Muscle of back (tissue), 13 donors: ENCODE measurements around the gene INMT. TPM values are rescaled to one million over a fixed set of nuclear protein-coding genes. Genes with fewer than 3 reads are reported as not detected.
"Not testable (repeated sequence)": the region's sequence is repeated elsewhere in the genome, so short reads cannot be mapped to it uniquely, and the experiment has no call there.

Source experiments
- DNase-seq, 3 donors: peaks; one replicate each; pipeline versions ENCODE4 v3.0.0 to v3.0.0-alpha.2; 2013
- long read RNA-seq, 9 donors: transcript quantifications; one replicate each; lab custom pipeline, GENCODE V29; 2026
- polyA plus RNA-seq, 10 donors: library from polyadenylated mRNA; unstranded; fragments of 120-200 nt; gene quantifications; one replicate each; pipeline ENCODE4 v1.2.1, GENCODE V29; 2013; ENCODE audit not compliant: insufficient read length in 10 of 10

Gene INMT
- polyA plus RNA-seq: 10 to 100 TPM in 3 of 10 donors, 1 to 10 TPM in 7; 6.3 to 11.9 (median 8.0) TPM
- long read RNA-seq, donor 1, partial matches to known transcripts: 5 of 8 reads
- long read RNA-seq, donor 1, other reads (novel, unspliced or antisense): 0 of 8 reads
- long read RNA-seq, donor 2, partial matches to known transcripts: 0 of 2 reads
- long read RNA-seq, donor 2, other reads (novel, unspliced or antisense): 0 of 2 reads
- long read RNA-seq, donor 3: 0 reads
- long read RNA-seq, donor 4, partial matches to known transcripts: 0 of 2 reads
- long read RNA-seq, donor 4, other reads (novel, unspliced or antisense): 0 of 2 reads
- long read RNA-seq, donor 5, partial matches to known transcripts: 0 of 4 reads
- long read RNA-seq, donor 5, other reads (novel, unspliced or antisense): 0 of 4 reads
- long read RNA-seq, donor 6, partial matches to known transcripts: 0 of 2 reads
- long read RNA-seq, donor 6, other reads (novel, unspliced or antisense): 0 of 2 reads
- long read RNA-seq, donor 7, partial matches to known transcripts: 0 of 1 reads
- long read RNA-seq, donor 7, other reads (novel, unspliced or antisense): 0 of 1 reads
- long read RNA-seq, donor 8: 0 reads
- long read RNA-seq, donor 9: 0 reads

DNA sequence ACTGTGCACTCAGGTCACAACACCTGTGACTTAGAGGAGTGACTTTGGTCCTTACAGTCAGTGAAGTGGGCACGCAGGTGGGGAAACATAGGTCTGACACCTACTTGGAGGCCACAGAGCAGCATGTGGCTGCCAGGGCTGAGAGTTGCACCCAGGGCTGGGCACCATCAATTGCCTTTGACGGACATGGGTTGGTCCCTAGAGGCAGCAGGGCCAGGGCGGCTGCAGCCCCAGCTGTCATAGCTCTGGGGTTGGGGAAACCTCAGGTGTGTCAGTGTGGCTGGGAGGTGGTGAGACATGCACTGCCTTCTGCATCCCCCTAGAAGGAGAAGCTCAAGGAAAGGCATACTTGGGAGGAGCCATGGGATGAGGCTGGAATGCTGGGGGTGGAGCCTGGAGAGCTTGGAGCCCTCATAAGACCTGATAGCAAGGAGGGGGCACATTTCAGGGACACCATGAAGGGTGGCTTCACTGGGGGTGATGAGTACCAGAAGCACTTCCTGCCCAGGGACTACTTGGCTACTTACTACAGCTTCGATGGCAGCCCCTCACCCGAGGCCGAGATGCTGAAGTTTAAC is at the start of gene INMT:
Gene INMT, plus strand, starts transcription at position 440 of the 578 bp plus-strand sequence. Its CDS starts 16 bp downstream, at position 456.
- peak in 1 of 3 donors; percentile 75 for DNase-seq

DNA sequence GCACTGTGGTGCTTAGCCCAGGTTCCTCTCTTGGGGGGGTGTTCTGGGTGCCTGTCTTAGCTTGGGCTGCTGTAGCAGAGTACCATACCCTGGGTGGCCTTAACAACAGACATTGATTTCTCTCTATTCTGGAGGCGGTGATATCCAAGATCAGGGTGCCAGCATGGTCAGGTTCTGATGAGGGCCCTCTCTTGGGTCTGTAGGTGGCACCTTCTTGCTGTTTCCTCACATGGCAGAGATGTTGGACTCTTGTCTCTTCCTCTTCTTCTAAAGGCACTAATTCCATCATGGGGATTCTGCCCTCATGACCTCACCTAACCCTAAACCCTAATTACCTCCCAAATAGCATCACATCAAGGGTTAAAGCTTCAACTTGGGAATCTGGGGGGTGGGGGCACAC is 49.7 kb upstream of the INMT start:
- no peak for DNase-seq

DNA sequence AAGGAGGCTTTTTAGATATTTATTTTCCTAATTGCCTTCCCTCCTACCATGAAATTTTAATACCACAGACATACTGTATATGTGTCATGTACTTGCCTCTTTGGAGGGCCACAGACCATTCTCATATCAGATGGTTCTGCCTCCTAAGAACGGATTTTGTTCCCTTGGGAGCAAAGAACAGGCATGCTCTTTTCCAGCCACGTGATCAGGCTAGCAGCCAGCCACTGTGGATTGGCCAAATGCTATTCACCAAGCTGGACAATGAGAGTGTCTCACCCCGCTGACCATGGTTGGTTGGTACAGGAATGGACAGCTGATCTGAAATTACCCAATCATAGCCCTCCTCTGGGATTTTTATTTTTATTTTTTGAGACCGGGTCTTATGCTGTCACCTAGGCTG is 48.2 kb upstream of the INMT start:
- DNase-seq: no peak

DNA sequence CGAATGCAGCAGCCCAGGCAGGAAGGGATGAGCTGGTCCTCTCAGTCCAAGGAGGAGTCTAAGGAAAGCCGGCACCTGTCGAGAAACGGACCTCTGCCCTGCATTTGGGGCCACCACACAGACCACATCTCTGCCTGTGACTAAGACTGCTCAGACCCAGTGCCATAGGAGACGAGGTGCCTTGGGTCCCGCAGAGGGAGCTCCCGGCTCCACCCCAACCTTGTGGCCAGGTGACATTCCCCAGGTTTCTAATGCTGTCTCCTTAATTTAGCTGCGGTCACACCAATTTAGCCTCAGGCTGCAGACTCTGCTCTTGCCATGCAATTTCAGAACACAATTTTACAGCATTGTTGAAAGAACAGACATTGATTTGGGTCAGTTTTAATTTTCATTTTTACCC is 46.9 kb upstream of the INMT start:
- no peak for DNase-seq

DNA sequence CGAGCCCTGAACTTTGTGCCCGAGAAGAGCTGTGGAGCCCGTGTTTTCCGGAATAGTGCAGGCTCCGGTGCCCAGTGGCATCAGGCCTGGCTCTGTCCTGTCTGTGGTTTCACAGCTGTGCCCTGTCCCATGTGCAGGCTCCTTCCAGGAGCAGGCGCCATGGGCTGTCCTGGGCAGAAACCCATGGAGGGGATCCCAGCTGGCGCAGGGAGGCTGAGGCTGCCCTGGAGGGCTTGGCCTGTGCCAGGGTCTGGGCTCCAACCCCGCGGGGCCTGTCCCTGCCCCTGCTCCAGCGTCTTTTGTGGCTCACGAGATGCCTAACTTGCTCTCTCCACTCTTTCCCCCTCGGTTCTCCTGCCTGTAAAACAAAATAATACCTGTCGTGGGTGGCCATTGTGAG is 46.3 kb upstream of the INMT start:
- DNase-seq: no peak

DNA sequence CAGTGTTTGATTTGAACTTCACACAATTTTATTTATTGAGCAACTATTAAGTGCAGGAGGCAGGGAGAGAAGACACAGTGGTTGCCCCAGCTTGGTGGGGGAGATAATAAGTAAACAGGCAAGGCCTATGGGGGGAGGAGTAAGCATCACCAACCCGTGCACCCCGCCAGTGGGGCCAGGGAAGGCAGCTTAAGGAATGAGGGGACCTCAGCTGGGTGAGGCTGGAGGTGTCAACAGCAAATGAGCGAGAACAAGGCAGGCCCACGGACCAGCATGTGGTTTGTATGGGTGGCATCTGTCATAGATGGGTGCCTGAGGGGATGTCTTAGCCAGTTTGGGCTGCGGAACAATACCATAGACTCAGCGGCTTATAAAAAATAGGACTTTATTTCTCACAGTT is 45.6 kb upstream of the INMT start:
- no peak for DNase-seq

DNA sequence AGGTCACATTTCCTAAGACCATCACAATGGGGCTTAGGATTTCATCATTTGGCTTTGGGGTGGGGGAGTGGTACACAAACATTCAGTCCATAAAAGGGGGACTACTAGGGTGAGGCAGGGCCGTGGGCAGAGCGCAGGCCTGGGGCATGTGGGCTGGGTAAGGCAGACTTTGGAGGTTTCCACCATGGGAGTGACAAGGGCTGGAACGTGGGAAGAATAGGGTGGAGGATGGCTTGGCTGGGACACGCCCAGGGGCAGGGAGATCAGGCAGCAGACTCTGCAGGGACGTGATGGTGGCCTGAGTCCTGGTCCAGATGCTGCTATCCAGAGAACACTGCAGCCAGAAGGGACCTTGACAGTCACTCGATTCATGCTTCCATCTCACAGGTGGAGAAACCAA is 45.0 kb upstream of the INMT start:
- no peak for DNase-seq

DNA sequence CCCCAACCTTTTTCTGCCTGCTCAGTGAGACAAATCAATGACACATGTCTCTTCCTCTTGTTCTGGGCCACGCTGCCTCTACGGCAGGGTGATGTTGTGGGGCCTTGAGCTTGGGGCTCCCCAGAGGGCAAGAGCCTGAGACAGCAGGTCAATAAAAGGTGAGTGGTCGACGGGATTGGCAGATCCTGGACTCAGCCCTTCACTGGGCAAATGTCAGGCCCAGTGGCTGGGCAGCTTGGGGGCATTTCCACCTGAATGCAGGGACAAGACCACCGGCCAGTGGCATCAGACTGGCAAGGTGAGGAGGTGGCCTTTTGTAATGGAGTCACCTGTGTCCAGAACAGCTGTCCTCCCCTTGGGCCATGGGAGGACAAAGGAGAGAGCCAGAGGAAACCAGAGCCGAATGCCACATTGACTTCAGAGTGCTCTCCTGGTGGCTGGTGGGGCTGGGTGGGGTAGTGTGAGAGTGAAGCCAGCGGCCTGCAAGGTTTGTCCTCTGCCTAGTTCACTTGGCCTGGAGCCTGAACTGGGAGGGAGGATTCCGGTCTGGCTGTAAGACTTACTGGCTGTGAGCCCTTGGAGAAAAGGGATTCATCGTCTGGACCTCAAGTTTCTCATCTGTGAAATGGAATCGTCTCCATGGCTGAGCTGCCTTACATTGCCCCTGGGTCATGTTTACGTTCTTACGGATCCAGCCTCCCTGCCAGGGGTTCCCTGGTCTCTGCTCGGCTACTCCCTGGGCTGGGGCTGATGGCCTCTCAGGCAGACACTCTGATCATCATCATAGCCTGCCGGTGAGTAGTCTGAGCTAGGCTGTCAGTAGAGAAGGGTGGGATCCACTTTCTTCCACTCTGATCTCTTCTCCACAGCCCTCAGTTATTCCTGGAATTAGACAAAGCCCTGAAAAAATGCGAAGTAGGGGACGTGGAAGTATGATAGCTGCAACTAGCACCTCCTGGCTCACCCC is 44.3 kb upstream of the INMT start:
- peak in 1 of 3 donors; percentile 32 for DNase-seq

DNA sequence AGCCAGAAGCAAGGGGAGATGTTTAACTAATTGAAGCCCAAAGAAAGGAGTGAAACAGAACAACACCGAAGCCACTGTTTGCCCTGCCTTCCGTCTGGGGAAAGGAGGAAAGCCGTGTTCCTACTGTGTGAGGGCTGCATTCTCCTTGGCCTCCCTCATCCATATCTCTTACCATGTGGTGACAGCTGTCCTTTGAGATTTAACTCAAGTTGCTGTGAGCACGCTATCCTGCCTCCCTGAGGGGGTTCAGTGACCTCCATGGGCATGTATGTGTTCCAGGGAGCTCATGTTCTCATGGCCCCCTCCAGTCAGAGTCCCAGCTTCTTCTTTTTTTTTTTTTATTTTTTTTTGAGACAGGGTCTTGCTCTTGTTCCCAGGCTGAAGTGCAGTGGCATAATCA is 43.5 kb upstream of the INMT start:
- no peak for DNase-seq

DNA sequence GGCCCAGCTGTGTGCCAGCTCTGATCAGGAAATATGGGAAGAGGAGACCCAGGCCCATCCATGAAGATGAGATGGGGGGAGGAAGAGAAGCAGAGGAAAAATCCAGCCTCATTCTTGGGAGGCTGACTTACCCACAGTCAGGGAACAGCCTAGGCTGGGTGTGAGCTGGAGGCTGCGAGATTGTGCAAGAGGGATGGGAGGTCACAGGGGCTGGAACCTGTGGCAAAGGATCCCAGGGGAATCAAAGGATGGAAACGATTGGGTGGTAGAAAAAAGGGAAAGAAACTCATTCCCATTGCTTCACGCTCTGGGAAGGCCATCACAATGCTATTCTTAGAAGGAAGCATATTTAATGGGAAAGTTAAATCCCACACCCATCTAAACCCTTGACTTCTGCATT is 43.0 kb upstream of the INMT start:
- DNase-seq: no peak

DNA sequence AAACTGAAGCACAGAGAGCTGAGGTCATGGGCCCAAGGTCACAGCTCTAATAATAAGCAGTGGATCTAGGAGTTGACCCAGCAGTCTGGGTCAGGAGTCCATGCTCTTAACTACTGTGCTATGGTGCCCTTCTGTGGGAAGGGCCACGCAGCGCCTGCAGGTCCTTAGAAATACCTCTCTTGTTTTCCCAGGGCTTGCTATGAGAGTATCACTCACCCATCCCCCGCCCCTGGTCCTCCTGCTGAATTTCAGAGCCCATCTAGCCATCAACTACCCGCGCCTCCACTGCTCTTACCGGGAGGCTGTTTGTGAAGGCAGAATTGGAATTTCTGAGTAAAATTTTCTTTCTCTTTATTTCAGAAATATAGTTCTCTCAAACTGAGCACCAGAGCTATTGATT is 42.4 kb upstream of the INMT start:
- DNase-seq: no peak

DNA sequence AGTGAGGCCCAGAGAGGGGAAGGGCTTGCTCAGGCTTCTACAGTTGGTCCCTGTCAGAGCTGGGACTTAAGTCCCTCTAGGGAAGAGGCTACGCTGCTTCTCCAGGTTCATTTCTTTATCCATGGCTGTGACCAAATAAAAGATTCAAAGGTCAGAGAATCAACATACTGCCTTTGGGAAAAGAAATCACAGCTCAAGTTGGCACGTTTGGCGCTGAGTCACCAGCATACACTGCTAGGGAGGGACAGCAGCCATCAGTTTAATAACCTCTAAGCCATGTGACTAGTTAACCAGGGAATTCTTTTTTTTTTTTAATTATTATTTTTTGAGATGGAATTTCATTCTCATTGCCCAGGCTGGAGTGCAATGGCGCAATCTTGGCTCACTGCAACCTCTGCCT is 41.3 kb upstream of the INMT start:
- no peak for DNase-seq

DNA sequence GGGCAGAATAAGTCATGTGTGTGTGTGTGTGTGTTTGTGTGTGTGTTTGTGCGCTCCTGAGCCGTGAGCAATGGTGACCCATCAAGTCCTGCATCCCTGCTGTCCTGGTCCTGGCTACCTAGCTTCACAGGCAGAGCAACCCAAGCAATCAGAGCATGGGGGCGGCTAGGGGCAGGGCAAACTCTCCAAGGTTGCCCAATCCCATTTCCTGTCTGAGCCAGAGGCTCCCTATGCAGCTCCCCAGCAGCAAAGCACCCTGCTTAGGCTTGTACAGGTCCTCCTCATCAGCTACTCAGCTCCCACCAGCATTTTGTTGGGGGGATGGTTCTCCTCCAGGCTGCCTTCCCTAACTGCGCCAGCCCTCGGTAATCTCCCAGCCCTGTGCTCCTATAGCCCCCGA is 38.5 kb upstream of the INMT start:
- DNase-seq: no peak

DNA sequence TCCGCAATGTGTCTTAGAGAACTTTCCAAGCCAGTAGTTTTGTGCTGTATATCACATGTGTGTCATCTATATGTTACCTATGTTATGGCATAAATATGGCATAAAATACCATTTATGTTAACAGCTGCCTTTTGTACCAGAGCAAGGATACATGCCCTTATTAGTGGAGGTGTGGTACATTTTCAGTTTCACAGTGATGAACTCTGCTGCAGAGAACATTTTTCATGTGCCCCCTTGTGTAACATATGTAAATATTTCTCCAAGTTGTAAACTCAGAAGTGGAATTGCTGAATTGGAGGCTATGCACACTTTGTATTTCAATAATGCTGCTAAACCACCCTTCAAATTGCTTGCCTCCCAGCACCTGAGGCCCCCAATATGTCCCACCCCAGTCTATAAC is 37.8 kb upstream of the INMT start:
- DNase-seq: no peak

DNA sequence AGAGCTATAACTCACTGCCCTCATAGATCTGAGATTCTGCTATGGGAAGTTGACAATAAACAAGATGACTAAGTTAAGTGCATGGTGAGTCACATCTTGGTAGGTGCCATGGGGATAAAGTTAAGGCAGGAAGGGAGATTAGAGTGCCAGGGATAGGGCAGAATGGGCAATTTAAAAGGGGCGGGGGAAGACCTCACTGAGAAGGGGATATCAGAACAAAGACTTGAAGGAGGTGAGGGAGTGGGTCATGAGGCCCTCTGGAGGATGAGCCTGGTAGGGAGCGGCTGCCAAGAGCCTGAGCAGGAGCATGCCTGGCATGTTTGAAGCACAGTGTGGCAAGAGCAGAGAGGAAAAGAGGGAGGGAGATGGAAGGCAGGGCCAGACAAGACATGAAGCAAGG is 34.8 kb upstream of the INMT start:
- no peak for DNase-seq

DNA sequence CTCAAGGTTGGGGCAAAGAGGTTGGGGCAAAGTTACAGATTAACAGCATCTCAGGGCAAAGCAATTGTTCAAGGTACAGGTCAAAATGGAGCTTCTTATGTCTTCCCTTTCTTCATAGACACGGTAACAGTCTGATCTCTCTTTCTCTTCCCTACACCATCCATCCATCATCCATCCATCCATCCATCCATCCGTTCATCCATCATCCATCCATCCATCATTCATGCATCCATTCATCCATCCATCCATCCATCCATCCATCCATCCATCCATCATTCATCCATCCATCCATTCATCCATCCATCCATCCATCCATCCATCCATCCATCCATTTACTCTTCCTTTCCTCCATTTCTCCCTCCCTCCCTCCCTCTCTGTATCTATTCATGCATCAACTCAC is 32.5 kb upstream of the INMT start:
- DNase-seq: not testable (repeated sequence)

DNA sequence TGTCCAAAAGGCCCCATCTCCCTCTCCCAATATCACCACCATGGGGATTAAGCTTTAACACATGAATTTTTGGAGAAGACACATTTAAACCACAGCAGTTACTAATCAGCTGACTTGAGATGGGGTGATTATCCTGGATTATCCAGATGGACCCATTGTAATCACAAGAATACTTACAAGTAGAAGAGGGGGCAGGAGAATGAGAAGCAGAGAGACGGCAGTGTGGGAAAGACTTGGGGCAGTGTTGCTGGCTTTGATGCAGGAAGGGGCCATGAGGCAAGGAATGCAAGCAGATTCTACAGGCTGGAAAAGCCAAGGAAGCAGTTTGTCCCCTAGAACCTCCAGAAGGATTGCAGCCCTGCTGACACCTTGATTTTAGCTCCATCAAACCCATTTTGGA is 30.7 kb upstream of the INMT start:
- DNase-seq: no peak

DNA sequence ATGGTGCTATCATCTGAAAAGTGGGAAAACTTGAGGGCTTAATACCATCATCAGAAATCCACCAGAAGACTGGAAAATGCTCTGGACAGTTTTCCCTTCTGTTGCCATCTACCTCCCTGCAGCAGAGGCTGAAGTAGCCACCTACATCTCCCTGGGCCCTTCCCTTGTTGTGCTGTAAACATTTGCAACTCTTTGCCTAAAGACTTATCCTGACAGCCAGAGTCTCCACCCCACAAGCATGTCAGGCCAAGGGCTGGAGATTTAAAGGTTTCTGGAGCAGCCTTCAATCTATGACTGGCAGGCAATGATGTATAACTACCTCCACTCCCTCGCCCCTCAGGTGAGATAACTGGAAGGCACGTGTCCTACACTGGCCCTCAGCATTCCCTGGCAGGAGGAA is 29.7 kb upstream of the INMT start:
- DNase-seq: no peak

DNA sequence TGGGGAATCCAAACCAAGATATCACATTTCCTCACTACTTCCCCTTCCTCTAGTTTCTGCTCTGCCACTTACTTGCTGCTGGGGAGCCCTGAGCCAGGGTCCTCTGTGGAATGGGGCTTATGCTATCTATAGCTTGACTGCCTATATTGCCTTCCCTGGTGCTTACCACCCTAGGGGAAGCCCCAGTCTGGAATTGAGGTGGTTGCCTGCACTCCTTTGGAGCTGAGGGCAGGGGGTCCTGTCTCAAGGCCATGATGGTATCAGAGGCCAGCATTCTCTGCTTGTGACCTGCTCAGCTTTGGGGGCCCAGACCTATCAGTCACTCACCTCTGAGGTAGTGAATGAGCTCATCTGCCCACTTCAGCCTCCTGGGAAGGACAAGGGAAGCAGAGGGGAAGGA is 29.3 kb upstream of the INMT start:
- no peak for DNase-seq

DNA sequence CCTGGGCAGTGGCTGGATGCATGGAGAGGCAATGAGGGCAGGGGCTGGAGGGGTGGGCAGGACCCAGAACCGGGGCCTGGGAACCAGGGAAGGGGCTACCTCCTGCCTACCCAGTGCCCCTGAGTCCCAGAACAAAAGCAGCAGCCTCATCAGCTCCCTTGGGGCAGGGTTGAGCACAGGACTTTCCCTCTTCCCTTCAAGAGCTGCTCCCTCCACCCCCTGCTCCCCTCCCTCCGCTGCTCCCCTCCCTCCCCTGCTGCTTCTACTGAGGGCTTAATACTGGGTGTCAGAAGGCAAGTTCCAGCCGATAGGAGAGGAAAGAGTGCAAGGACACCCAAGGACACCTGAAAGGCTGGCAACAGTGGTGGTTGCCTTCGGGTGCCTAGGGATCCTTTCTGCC is 28.2 kb upstream of the INMT start:
- DNase-seq: no peak

DNA sequence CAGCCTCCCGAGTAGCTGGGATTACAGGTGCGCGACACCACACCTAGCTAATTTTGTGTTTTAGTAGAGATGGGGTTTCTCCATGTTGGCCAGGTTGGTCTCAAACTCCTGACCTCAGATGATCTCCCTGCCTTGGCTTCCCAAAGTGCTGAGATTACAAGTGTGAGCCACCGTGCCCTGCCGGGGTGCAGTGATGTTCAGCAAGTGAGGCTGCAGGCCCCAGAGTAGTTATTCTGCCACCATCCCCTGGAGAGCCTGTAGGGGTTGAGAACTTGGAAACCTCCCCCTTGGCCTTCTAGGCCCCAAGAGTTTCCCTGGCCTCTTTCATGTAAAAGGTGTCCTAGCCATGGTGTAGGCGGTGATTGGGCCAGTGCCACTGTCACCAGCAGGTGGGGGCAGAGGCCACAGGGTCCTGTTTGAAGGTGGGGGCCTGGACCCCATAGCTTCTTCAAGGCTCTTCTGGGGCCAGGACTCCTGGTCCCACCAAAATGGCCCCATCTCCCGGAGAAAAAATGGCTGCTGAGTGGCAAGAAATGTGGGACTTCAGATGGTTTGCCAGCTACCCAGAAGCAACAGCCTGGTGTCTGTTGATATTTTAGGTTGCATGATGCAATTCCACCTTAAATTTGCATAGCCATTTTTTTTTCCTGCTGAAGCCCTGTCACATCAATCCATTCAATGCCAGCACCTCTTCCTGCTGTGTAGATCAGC is 25.5 kb upstream of the INMT start:
- no peak for DNase-seq
